HG02759 (cell line): Measurements from ENCODE around the gene SLC35G6.
"Not testable (repeated sequence)": the region's sequence is repeated elsewhere in the genome, so short reads cannot be mapped to it uniquely, and the experiment has no call there.

Experiments used
- ATAC-seq: cut with Tn5 transposase; IDR thresholded peaks from one replicate; pipeline ENCODE4 v1.9.1; 2021; ENCODE audit warnings: mild to moderate bottlenecking, moderate library complexity; ENCODE audit not compliant: unreplicated experiment

Gene SLC35G6

DNA sequence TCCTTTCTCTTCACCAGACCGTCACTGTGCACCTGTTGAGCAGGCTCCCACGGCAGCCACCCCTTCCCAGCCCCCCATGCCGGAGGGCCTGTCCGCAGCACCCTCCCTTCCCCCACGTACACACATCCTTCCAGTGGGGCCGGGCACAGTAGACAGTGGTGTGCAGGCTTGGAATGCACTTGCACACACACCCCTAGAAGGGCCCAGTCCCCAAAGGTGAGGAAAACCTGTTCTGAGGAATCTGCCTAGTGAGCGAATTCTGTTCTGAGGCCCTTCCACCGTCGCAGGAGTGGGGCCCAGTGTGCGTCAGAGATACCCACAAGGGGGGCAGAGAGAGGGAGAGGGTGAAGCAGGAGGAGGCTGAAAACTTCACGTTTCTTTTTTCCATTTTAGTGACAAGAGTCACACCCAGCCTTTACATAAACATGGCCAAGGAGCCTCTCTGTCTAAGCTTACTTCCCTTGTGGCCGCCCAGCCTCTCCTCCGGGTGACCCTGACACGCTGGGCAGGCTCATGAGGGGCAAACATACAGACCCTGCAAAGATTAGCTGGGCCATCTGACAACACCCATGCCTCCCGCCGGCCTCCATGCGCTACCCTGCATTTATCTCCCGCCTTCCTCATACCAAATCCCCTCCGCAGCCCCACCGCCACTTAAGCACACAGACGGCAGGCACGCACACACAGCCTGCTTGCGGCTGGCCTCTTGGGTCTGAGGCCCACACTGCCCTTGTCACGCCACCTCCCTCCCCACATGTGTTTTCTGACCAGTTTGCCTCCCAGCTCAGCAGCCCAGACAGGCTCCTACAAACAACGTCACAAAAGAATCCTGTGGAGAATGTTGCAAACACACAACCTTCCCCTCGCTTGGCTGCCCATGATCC is 3.6 kb upstream of the SLC35G6 start:
- ATAC-seq, result no peak

- ATAC-seq, result no peak
Observed at GRCh38 chr17:7478276-7479212, 2.7 kb upstream of the SLC35G6 start.

GRCh38 chr17:7479213-7480088 is 1.8 kb upstream of the SLC35G6 start, which contains the start of gene ZBTB4:
Gene ZBTB4, minus strand, starts transcription at chr17:7479631. Its CDS starts 12,830 bp downstream, at chr17:7466801.
- no peak for ATAC-seq

- no peak for ATAC-seq
Observed at GRCh38 chr17:7480089-7480384, 1.2 kb upstream of the SLC35G6 start.

DNA sequence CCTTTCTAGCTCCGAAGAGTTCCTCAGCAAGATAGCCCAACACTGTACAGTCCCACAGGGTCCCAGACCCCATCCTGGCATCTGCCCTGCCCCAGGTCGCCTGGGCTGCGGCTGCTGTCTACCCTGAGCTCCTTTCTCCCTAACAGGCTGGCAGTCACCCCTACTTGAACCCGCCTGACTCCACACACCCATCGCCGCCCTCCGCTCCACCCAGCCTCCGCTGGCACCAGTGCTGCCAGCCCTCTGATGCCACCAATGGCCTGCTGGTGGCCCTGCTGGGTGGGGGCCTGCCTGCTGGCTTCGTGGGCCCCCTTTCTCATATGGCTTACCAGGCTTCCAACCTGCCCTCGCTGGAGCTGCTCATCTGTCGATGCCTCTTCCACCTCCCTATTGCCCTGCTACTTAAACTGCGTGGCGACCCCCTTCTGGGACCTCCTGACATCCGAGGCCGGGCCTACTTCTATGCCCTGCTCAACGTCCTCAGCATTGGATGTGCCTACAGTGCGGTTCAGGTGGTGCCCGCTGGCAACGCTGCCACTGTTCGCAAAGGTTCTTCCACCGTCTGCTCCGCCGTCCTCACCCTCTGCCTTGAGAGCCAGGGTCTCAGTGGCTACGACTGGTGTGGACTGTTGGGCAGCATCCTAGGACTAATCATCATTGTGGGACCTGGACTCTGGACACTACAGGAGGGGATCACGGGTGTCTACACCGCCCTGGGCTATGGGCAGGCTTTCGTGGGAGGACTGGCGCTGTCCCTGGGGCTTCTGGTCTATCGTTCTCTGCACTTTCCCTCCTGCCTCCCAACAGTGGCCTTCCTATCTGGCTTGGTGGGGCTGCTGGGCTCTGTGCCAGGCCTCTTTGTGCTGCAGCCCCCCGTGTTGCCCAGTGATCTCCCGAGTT is 846 bp downstream of the SLC35G6 start:
- ATAC-seq, result not testable (repeated sequence)

DNA sequence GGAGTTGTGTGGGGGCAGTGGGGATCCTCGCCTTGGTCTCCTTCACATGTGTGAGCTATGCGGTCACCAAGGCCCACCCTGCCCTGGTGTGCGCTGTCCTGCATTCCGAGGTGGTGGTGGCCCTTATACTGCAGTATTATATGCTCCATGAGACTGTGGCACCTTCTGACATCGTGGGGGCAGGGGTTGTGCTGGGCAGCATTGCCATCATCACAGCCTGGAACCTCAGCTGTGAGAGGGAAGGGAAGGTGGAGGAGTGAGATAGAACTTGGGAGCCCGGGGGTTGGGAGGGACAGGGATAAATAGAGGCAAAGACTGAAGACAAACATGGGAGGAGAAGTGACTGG is 1.5 kb downstream of the SLC35G6 start:
- ATAC-seq, result not testable (repeated sequence)

- ATAC-seq, result peak; percentile 34
Observed at GRCh38 chr17:7483255-7484066, 2.2 kb downstream of the SLC35G6 start.

DNA sequence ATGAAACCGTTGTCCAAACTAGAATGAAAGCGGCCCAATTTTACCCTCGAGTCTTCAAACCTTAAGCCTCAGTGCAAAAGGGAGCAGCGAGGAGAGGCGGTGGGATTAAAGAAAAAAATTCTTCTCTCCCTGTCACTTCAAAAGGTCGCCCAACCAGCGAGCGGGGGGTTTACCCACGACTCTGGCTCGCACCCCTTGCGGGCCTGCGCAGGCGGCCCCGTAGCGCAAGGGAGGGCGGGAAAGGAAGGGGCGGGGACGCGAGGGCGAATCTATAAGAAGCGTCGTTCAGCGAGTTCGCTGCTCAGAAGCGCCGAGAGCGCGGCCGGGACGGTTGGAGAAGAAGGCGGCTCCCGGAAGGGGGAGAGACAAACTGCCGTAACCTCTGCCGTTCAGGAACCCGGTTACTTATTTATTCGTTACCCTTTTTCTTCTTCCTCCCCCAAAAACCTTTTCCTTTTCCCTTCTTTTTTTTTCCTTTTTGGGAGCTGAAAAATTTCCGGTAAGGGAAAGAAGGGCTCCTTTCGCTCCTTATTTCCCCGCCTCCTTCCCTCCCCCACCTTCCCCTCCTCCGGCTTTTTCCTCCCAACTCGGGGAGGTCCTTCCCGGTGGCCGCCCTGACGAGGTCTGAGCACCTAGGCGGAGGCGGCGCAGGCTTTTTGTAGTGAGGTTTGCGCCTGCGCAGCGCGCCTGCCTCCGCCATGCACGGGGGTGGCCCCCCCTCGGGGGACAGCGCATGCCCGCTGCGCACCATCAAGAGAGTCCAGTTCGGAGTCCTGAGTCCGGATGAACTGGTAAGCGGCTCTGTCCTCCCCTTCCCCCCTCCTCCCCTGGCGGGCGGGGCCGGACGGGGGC is 3.0 kb downstream of the SLC35G6 start, which contains the start of gene POLR2A:
Gene POLR2A, plus strand, starts transcription at position 300 of the 852 bp plus-strand sequence.
- ATAC-seq, result peak; percentile 75

GRCh38 chr17:7484919-7485377 is 3.7 kb downstream of the SLC35G6 start:
- ATAC-seq, result no peak

DNA sequence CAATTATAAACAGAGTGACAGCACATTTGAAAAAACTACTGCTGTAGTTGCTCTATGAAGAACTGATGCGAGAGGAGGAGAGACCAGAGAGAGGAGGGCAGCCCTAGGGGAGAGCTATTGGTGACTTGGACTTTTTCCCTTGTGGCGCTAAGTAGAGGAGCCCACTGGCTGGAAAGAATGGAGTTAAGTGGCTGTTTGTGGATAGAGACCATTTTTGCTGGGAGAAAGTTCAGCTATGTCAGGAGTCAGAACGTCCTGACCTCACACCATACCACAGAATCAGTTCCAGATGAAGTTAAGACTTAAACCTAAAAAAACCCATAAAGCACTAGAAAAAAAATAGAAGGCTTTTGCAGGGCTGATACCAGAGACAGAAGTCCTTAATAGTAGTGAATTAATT is 4.9 kb downstream of the SLC35G6 start:
- no peak for ATAC-seq

DNA sequence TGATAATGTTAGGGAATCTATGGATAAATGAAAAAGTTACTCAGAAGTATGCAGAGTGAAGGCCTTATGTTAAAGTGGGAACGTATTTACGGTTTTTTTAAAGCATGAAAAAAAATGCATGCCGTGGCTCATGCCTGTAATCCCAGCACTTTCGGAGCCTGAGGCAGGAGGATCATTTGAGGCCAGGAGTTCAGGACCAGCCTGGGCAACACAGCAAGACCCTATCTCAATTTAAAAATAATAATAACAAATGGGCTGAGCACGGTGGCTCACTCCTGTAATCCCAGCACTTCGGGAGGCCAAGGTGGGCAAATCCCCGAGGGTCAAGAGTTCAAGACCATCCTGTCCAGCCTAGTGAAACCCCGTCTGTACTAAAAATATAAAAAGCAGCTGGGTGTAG is 8.9 kb downstream of the SLC35G6 start:
- ATAC-seq, result no peak

DNA sequence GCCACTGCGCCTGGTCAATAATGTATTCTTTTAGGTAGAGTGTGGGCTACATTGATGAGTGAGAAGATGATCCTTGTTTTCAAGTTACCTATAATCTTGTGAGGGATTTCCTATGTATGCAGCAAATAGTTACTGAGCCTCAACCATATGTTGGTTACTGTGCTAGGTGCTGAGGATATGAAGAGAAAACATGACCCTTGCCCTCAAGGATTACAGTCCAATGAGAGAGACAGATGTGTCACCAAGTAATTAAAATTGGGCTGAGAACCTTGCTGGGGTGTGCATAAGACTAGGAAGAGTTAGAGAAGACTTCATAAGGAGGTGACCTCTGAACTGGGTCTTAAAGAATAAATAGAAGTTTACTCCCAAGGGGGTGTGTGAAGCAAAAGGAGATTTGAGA is 10.3 kb downstream of the SLC35G6 start:
- ATAC-seq, result no peak

DNA sequence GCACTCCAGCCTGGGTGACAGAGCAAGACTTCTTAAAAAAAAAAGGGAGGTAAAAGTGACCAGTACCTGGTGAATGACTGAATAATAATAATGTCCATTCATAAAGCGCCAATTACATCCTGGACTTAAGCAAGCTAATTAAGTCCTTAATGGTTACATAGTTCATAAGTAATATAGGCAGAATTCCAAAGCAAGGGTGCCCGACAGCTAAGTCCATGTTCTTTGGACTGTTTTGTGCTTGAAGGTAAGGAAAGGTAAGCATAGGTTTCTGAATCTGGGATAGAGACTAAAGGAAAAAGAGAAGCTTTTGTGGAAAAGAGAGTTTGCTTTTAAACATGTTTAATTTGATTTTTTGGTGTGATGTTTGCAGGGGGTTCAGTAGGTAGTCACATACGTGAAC is 12.7 kb downstream of the SLC35G6 start:
- no peak for ATAC-seq

GRCh38 chr17:7495906-7496434 is 14.7 kb downstream of the SLC35G6 start:
- ATAC-seq, result no peak

GRCh38 chr17:7496470-7497183 is 15.4 kb downstream of the SLC35G6 start:
- no peak for ATAC-seq

DNA sequence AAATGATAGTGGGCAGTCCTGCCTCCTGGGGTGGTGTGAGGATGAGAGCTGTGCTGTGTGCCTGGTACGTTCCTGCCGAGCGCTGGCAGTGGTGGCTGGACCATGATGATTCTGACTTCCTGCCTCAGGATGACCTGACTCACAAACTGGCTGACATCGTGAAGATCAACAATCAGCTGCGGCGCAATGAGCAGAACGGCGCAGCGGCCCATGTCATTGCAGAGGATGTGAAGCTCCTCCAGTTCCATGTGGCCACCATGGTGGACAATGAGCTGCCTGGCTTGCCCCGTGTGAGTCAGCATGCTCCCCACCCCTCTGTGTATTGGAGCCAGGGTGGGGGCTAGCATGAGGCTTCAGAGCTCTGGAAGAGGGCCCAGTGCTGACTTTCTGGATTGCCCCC is 16.0 kb downstream of the SLC35G6 start:
- ATAC-seq, result no peak

GRCh38 chr17:7497636-7498035 is 16.4 kb downstream of the SLC35G6 start:
- ATAC-seq, result no peak
